GM19025 (cell line): ENCODE measurements around the gene PARD6A.

ENCODE experiments used
- ATAC-seq: cut with Tn5 transposase; IDR thresholded peaks from one replicate; pipeline ENCODE4 v1.9.1; 2021; ENCODE audit warnings: mild to moderate bottlenecking, low read depth, moderate library complexity; ENCODE audit not compliant: unreplicated experiment

The PARD6A gene

GRCh38 chr16:67666032-67666551 is 5.3 kb downstream of the PARD6A start:
- ATAC-seq = peak; percentile 5

DNA sequence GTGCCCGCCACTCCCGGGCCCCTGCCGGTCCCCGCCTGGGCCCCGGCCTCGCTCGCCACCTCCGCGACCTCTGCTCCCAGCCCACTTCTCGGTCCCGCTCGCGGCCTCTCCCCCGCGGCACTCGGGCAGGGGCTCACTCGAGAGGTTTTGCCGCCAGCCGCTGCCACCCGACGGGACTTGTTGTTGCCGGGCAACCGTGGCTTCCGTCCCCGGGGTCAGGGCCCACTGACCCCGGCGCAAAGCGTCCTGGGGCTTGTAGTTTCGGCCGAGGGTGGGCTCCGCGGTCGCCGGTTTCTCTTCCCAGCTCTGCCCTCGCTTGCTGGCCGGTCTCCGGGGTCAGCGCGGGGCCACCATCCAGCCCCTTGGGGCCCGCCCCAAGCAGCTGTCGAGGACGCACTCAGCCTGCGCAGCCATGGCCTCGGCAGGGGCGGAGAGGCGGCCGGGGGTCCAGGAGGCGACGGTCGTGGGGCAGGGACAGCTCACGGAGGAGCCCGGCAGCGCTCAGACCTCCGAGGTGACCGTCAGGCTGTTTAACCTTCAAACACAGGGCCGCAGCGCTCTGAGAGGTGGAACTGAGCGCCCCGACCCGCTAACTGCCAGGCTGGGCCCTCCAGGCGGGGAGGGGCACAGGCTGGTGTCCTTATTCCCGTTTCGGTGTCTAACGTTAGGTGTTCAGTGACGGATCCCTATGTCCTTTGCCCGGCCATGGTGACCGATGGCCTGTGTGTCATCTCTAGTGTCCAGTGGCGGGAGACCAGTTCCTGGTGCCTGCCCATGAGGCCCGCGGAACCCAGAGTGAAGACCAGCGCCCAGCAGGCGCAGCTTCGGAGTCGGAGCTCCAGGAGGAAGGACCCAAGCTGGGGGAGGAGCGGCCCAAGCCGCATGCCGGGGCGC is 6.0 kb downstream of the PARD6A start, which contains the start of the genes C16orf86 and ENKD1:
Gene C16orf86 (plus strand): TSS at position 256 of the 894 bp plus-strand sequence. CDS start 157 bp downstream, at position 413.
Gene ENKD1 (minus strand): TSS at position 192 of the 894 bp plus-strand sequence. CDS start 308 bp downstream, outside the sequence.
- ATAC-seq = peak; percentile 68

GRCh38 chr16:67667453-67667816 is 6.7 kb downstream of the PARD6A start:
- ATAC-seq = no peak

DNA sequence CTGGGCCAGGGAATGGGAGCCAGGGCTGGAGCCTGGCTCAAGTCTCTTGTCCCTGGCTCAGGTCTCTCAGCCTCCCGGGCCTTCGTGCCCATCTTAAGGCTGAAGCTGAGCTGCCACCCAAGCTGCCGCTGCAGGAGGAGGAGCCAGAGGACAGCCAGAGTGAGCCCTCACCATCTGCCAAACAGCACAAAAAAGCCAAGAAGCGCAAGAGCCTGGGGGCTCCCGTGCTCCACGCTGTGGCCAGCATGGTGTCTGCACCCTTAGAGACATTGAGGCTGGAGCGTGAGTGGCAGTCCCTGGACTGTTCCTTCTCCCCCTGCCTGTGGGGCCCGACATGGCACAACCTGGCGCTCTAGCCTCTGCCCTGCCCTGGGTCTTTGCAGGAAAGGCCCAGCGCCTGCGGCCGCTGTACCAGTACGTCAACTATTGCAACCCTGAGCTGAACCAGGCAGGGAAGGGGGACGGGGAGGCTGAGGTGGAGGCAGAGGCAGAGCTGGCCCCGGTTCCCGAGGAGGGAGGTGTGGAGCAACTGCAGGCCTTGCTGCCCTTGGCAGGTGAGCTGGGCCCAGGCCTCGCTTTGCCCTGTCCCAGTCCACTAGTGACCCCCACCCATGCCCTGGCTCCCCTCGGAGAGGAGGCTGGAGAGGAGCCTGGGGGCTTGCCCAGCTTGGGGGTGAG is 7.2 kb downstream of the PARD6A start:
- ATAC-seq = peak; percentile 69

DNA sequence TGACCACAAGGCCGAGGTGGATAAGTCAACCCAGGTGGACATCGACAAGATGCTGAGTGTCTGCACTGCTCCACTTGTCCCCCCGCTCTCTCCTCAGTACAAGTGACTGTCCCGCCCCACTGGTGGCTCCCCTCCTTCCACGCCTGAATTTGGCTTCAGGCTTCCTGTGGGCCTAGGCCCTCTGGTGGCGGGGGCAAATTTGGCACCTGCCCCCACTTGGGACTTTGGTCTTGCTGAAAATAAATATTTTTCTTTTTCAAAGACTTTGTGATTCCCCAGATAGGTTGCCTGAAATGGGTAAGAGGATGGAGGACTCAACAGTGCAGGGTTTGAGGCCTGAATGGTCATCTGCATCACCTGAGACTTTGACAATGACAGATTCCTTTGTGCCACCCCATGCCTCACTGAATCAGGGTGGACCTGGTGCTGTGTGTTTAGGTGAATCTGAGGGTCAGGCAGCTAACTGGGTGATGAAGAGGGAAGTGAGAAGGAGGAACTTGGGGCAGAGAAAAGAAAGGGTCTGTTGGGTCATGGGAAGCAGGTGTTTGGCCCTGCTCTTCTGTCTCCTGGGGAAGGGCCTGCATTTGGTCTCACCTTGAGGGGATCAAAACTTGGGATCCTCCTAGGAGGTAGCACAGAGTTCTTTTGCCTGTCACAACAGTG is 7.9 kb downstream of the PARD6A start:
- ATAC-seq = no peak

- no peak for ATAC-seq
Measured at GRCh38 chr16:67669499-67670101, 8.8 kb downstream of the PARD6A start.

DNA sequence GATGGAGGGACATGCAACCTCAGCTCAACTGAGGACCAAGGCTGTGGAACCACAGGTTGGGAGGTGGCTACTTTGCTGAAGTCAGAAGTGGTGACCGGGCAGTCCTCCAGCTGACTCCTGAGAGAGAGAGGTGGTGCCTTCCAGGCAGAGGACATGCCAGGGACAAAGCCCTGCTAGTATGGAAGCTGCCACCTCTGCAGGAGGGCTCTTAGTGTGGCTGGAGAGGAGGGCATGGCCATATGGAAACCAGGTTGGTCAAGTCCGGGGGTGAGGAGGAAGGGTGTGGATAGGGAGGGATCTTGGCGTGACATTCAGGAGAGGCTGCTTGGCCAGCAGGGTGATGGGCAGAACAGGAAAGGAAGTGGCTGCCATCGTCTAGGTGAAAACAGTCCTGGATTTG is 11.5 kb downstream of the PARD6A start:
- no peak for ATAC-seq

DNA sequence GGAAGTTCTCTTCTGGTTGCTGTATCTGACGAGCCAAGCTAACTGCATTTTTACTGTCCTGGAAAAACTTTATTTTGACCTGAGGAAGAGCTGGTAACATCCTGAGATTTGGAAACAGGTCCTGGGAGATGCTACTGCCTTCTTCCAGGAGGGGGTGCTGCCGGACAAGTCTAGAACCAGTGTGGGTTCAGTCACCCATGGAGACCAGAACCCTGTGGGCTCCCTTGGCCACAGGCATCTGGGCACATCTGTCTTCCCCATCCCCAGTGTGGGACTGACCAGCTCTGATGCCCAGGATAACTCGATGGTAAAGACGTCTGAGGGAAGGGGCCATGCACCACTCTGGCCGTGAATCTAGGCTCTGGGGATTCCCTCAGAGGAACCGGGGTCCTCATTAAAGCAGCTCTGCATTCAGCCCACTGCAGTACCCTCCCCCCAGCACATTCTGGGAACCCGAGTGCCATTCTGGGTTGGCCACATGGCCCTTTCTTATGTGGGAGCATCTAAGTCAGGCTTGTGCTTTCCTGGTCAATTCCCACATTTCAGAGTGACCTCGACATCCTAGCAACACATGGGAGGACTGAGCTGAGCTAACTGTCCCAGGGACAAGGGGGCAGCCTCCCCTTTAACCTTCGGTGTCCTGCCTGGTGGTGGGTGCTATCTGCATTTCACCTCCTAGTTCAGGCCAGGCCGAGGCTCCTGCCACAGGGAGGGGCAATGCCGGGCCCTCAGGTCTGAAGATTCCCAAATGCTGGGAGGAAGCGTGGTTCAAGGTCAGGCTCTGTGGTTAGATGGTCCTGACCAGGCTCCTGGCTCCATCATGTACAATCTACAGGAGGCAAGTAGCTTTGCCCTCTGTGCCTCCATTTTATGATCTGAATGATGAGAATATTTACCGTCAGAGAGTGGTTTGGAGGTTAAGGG is 12.2 kb downstream of the PARD6A start:
- ATAC-seq = no peak

DNA sequence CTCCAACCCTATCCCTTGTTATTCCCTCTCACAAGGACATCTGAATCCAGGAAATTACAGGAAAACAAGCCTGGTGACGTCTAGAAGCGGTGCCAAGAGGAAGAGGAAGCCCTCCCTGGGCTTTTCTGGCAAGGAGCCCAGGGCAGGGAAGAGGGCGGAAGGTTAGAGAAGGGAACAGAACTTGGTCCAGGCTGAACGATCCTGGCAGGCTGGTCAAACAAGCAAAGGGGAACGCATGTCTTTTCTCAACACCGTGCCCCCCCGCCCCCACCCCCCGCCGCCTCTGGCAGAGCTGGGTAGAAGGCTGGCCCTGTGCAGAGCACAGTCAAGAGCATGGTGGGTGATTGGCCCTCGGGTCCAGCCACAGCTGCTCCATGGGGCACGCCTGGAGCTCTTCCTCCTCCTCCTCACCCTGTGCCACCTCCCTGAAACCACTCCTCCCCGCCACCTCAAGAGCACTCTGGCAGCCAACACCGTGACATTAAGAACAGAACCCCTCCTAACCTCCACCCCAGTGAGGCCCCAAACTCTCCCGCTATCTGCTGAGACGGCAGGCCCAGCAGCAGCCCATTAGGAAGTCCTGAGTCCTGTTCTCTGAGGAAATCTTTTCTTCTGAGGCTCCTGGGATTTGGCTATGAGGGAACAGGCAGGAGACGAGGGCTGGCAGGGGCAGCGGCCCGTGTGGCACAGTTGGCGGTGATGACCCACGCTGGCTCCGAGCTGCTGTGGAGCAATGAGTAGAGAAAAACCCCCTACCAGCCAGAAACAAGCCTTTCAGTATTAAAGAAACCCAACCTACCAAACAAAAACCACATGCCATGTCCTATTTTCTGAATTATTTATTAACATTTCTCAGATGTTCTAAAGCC is 13.2 kb downstream of the PARD6A start:
- no peak for ATAC-seq

DNA sequence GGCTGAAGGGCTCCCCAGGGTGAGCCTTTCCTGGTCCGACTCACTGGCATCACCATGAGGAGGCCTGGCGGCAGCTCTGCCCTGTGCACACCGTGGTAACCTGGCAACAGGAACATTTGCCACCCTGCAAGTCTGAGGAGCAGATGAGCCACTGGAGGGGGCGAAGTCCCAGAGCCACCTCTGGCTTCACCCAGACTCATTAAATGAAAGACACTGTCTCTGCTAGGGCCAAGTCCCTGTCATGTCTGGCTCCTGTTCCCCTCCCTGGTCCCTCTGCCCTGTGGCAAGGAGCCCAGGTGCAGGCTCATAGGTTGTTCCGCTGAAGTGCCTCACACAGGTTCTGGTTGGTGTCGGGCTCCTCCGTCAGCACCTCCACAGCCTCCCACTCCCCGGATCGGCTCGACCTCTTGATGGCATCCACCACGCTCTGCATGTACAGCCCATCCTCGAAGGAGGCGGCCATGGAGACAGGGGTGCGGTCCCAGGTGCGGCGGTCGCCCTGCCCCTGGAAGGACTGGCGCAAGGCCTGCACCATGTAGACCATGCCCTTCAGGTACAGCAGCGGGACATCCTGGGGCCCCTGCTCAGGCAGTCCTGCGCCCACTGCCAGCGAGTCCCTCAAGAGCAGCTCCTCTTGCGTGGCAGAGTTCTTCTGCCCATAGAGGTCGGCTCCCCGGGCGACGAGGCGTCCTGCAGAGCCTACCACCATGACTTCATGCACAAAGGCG is 14.3 kb downstream of the PARD6A start:
- no peak for ATAC-seq

GRCh38 chr16:67675579-67675935 is 14.8 kb downstream of the PARD6A start:
- ATAC-seq = no peak

DNA sequence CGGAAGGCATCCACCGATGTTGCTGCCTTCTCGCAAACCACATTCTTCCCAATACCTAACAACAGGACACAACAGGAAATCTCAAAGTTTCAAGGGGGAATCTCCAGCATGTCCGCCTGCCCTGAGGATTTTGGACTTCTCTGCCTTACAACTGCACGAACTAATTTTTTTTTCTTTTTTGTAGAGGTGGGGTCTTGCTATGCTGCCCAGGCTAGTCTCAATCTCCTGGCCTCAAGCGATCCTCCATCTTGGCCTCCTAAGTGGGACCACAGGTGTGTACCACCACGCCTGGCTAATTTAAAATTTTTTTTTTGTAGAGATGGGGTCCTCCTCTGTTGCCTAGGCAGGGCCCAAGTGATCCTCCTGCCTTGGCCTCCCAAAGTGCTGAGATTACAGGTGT is 15.2 kb downstream of the PARD6A start:
- ATAC-seq = no peak

GRCh38 chr16:67676516-67676915 is 15.8 kb downstream of the PARD6A start:
- ATAC-seq = no peak

DNA sequence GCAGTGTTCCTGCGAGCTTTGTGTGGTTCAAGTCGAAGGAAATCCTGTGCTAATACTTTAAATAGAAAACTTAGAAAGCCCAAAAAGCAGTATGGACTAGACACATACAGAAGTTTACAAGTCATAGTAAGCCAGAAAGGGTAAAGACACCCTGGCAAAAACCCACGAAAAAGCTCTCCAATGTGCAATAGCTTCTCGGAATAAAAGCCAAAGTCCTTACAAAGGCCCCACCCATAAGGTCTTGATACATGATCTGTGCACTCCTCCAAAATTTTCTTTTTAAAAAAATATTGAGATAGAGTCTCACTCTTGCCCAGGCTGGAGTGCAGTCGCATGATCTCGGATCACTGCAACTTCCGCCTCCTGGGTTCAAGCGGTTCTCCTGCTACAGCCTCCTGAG is 16.2 kb downstream of the PARD6A start:
- no peak for ATAC-seq

DNA sequence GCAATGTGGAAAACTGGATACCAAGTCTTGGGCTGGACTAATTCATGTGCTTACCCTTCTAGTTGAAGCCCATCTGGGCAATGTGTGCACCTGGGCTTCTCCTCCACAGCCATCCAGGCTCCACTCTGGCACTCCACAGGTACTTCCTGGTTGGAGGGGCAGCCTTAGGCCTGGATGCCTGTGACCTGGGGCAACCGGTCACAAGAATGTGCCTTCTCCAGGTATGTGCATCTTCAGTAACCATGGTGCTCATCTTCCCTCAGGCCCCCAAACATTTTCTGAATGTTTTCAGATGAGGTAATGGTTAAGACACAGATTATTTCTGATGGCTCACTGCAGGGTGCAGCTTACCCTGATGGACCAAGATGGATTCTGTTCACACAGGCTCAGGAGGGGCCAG is 17.0 kb downstream of the PARD6A start:
- ATAC-seq = no peak

- ATAC-seq = no peak
Measured at GRCh38 chr16:67678354-67679023, 17.7 kb downstream of the PARD6A start.
